ENCODE data around the gene MKRN3. TPM values are rescaled to one million over a fixed set of nuclear protein-coding genes. Genes with fewer than 3 reads are reported as not detected.

Gene MKRN3
- polyA plus RNA-seq, 1 donor from 2014 or later: 10.7 TPM

DNA sequence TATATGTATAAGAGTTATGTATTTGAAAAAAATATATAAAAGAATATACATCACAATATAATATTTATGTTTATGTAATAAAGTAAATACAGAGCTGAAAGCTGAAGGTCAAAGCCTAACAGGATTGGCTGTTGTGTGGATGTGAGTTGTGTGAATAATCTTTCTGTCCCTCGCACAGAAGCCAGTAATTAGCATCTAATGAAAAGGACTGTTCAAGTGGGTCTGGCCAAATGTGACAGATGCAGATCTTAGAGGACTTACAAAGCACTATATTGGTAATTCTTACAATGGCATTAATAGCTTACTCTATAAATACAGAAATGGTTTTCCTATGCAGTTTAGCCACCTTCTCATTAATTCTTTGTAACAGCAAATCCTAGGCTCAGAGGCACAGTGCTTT is 2.4 kb downstream of the MKRN3 start:
- H3K9ac ChIP-seq (ENCODE audit: low read length): peak overlapping the region; percentile 42
- no peaks in the 10 kb centered on the region for H3K27me3 ChIP-seq (ENCODE audit: insufficient read depth, low read depth, low read length)
- no peaks in the 10 kb centered on the region for H3K9me3 ChIP-seq (ENCODE audit: low read length)
- peak overlapping the region; percentile 52 for H3K4me2 ChIP-seq (ENCODE audit: low read length)
- H3K79me2 ChIP-seq (replicated peaks; ENCODE audit: insufficient read depth, low read length): peaks cover 68% of the 10 kb centered on the region
- H4K20me1 ChIP-seq (ENCODE audit: insufficient read depth): no peaks in the 10 kb centered on the region
- TF ChIP-seq EP300 (conservative IDR thresholded peaks at IDR 0.05; ENCODE audit: poor library complexity, severe bottlenecking) (no peak), SMC3 (conservative IDR thresholded peaks at IDR 0.05; ENCODE audit: poor library complexity) (no peak), RAD21 (conservative IDR thresholded peaks at IDR 0.05) (no peak), POLR2AphosphoS5 (IDR thresholded peaks at IDR 0.05) (no peak), MXI1 (conservative IDR thresholded peaks at IDR 0.05; ENCODE audit: poor library complexity, severe bottlenecking) (no peak), TAF1 (IDR thresholded peaks at IDR 0.05; ENCODE audit: low read depth) (no peak), EZH2 (IDR thresholded peaks at IDR 0.05; ENCODE audit: borderline replicate concordance, insufficient read depth, low read length, poor library complexity, severe bottlenecking) (no peak)
- TF ChIP-seq, protein P1, sequence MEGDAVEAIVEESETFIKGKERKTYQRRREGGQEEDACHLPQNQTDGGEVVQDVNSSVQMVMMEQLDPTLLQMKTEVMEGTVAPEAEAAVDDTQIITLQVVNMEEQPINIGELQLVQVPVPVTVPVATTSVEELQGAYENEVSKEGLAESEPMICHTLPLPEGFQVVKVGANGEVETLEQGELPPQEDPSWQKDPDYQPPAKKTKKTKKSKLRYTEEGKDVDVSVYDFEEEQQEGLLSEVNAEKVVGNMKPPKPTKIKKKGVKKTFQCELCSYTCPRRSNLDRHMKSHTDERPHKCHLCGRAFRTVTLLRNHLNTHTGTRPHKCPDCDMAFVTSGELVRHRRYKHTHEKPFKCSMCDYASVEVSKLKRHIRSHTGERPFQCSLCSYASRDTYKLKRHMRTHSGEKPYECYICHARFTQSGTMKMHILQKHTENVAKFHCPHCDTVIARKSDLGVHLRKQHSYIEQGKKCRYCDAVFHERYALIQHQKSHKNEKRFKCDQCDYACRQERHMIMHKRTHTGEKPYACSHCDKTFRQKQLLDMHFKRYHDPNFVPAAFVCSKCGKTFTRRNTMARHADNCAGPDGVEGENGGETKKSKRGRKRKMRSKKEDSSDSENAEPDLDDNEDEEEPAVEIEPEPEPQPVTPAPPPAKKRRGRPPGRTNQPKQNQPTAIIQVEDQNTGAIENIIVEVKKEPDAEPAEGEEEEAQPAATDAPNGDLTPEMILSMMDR (IDR thresholded peaks at IDR 0.05; ENCODE audit: poor library complexity, severe bottlenecking): no peak
- TF ChIP-seq, protein P2, sequence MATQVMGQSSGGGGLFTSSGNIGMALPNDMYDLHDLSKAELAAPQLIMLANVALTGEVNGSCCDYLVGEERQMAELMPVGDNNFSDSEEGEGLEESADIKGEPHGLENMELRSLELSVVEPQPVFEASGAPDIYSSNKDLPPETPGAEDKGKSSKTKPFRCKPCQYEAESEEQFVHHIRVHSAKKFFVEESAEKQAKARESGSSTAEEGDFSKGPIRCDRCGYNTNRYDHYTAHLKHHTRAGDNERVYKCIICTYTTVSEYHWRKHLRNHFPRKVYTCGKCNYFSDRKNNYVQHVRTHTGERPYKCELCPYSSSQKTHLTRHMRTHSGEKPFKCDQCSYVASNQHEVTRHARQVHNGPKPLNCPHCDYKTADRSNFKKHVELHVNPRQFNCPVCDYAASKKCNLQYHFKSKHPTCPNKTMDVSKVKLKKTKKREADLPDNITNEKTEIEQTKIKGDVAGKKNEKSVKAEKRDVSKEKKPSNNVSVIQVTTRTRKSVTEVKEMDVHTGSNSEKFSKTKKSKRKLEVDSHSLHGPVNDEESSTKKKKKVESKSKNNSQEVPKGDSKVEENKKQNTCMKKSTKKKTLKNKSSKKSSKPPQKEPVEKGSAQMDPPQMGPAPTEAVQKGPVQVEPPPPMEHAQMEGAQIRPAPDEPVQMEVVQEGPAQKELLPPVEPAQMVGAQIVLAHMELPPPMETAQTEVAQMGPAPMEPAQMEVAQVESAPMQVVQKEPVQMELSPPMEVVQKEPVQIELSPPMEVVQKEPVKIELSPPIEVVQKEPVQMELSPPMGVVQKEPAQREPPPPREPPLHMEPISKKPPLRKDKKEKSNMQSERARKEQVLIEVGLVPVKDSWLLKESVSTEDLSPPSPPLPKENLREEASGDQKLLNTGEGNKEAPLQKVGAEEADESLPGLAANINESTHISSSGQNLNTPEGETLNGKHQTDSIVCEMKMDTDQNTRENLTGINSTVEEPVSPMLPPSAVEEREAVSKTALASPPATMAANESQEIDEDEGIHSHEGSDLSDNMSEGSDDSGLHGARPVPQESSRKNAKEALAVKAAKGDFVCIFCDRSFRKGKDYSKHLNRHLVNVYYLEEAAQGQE (IDR thresholded peaks at IDR 0.05; ENCODE audit: borderline replicate concordance): no peak
- H2AFZ ChIP-seq (ENCODE audit: low read depth, low read length): no peak overlapping the region
- no peaks in the 10 kb centered on the region for H3F3A ChIP-seq (ENCODE audit: insufficient read depth, low read length, poor library complexity, severe bottlenecking)
- peak overlapping the region; percentile 68 for H3K4me3 ChIP-seq (ENCODE audit: low read length)
- no peaks in the 10 kb centered on the region for H3K36me3 ChIP-seq (ENCODE audit: insufficient read depth, low read length)
- H3K9me2 ChIP-seq (ENCODE audit: insufficient read depth, low read length): no peaks in the 10 kb centered on the region
- peak overlapping the region; percentile 71 for H3K27ac ChIP-seq (ENCODE audit: low read length)

DNA sequence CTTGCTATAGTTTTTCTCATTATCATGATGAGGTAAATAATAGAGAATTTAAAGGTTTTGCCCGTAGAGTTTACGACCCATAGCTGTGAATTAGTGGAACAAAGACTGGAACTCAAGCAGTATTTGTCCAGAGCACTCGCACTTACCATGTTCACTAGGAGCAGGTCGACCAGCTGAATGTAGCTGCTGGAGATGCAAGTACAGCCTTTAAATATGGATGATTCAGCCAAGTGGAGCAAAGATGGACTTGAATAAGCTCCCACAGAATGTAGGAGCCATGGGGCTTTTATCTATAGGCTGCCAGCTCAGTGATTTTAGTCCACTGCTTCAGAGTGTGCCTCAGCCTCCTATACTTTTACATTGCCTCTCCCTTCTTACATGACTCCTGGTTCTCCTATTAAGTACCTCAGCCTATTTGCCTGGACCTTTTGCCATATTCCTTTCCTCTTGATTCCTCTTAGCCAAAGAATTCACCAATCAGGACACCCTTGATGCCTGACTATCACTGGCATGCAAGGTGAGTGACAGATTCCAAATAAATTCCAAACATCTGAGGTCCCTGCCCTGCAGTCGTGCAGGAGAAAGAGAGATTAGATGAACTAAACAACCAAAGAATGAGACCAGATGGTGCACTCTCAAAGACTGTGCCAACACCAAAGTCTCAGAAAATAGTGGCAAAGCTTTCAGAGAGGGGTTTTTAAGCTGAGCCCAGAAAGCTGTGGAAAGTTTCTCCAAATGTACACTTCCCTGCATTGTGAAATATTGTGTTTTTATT is 3.9 kb downstream of the MKRN3 start:
- Histone ChIP-seq H3K36me3 (ENCODE audit: insufficient read depth, low read length) (no peaks in the 10 kb centered on the region), H3K9me3 (ENCODE audit: low read length) (no peaks in the 10 kb centered on the region), H3K27me3 (ENCODE audit: insufficient read depth, low read depth, low read length) (no peaks in the 10 kb centered on the region), H3K4me2 (ENCODE audit: low read length) (peak overlapping the region; percentile 52), H3F3A (ENCODE audit: insufficient read depth, low read length, poor library complexity, severe bottlenecking) (no peaks in the 10 kb centered on the region), H3K9ac (ENCODE audit: low read length) (peak overlapping the region; percentile 9), H2AFZ (ENCODE audit: low read depth, low read length) (no peak overlapping the region), H3K79me2 (replicated peaks; ENCODE audit: insufficient read depth, low read length) (peaks cover 60% of the 10 kb centered on the region), H3K9me2 (ENCODE audit: insufficient read depth, low read length) (no peaks in the 10 kb centered on the region), H3K27ac (ENCODE audit: low read length) (peak overlapping the region; percentile 71), H3K4me3 (ENCODE audit: low read length) (peak overlapping the region; percentile 56), H4K20me1 (ENCODE audit: insufficient read depth) (no peaks in the 10 kb centered on the region)
- TF ChIP-seq MXI1 (conservative IDR thresholded peaks at IDR 0.05; ENCODE audit: poor library complexity, severe bottlenecking) (no peak), EP300 (conservative IDR thresholded peaks at IDR 0.05; ENCODE audit: poor library complexity, severe bottlenecking) (no peak), POLR2AphosphoS5 (IDR thresholded peaks at IDR 0.05) (no peak), EZH2 (IDR thresholded peaks at IDR 0.05; ENCODE audit: borderline replicate concordance, insufficient read depth, low read length, poor library complexity, severe bottlenecking) (no peak), TAF1 (IDR thresholded peaks at IDR 0.05; ENCODE audit: low read depth) (no peak), RAD21 (conservative IDR thresholded peaks at IDR 0.05) (no peak), SMC3 (conservative IDR thresholded peaks at IDR 0.05; ENCODE audit: poor library complexity) (no peak)
- TF ChIP-seq, protein P1 (IDR thresholded peaks at IDR 0.05; ENCODE audit: poor library complexity, severe bottlenecking): no peak
- TF ChIP-seq, protein P2 (IDR thresholded peaks at IDR 0.05; ENCODE audit: borderline replicate concordance): no peak

Measured in neural cell (in vitro differentiated cells).